CD1c-positive myeloid dendritic cell (primary cell): ENCODE measurements around the gene FER1L5.
"Not testable (repeated sequence)": the region's sequence is repeated elsewhere in the genome, so short reads cannot be mapped to it uniquely, and the experiment has no call there.

Experiments used
- DNase-seq: peaks from one replicate; pipeline ENCODE4 v3.0.0-alpha.2; 2016; ENCODE audit errors: extremely low spot score

FER1L5 gene

GRCh38 chr2:96636551-96637171 is 5.9 kb upstream of the FER1L5 start:
- no peak for DNase-seq

DNA sequence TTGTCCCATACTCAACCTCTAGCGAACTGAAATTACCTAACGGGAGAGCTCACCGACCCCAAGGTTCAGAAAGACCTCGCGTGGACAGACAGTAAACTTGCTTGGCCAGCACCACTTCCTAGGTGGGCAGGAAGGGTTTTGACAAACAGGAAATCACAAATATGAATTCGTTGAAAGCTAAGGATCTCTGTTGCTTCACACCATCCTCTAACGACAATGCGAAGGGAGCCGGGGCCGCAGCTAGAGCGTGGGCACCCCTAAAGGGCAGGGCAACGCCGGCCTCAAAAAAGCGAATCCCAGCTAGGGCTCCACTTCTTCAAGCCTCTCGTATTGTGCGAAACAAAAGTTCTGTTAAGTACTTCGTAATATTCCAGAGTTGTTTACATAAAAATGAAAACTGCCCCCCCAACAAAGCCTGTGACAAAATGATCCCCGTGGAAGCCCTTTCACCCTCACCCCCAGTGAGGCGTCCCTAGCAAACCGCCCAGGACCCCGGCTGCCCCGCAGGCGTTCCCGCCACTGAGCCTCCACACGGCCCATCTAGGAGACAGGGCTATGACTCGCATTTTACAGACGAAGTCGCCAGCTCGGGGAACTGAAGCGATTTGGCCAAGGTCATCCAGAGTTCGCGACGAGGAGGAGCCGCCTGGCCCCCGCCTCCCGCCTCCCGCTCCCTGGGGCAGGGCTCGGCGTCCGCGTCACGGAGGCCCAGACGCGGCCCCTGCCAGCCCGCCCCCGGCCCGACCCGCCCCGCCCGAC is 5.0 kb upstream of the FER1L5 start:
- DNase-seq = peak; percentile 96

DNA sequence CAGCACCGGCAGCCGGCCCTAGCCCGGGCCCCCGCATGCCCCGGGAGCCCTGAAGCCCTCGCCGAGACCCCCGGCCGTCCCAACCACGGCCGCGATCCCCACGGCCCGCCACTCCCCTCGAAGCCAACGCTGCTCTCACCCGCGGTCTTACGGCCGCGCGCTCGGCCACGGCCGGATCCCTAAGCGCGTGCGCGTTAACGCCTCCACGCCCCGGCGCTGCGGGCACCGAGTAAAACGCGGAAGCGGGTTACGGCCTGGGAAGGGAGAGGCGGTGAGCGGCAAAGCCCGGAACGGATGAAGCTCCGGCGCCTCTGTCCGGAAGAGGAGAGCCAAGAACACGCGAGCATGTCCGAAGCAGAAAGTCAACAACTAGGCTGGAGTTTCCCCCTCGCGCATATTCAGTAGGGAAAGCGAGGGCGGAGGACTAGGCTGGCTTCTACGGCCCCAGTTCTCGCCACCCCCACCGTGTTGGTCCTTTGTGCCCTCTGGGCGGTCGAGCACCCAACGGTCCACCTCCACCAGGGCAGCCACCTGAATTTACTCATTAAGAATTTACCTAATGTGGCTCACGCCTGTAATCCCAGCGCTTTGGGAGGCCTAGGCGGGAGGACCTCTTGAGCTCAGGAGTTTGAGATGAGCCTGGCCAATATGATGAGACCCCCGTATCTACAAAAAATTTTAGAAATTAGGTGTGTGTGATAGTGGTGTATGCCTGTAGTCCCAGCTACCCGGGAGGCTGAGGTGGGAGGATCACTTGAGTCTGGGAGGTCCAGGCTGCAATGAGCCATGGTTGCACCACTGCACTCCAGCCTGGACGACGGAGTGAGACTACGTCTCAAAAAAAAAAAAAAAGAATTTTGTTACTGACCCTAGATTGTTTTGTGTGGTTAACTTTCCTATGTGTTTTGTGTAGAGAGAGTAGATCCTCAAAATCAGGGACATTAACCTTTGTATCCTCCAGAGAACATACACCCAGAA is 4.1 kb upstream of the FER1L5 start, which contains the start of gene KANSL3:
Gene KANSL3 (minus strand): TSS at position 169 of the 978 bp plus-strand sequence. CDS start 1,177 bp downstream, outside the sequence.
- DNase-seq = peak; percentile 97

- DNase-seq = no peak
Measured at GRCh38 chr2:96647681-96648080, 5.1 kb downstream of the FER1L5 start.

DNA sequence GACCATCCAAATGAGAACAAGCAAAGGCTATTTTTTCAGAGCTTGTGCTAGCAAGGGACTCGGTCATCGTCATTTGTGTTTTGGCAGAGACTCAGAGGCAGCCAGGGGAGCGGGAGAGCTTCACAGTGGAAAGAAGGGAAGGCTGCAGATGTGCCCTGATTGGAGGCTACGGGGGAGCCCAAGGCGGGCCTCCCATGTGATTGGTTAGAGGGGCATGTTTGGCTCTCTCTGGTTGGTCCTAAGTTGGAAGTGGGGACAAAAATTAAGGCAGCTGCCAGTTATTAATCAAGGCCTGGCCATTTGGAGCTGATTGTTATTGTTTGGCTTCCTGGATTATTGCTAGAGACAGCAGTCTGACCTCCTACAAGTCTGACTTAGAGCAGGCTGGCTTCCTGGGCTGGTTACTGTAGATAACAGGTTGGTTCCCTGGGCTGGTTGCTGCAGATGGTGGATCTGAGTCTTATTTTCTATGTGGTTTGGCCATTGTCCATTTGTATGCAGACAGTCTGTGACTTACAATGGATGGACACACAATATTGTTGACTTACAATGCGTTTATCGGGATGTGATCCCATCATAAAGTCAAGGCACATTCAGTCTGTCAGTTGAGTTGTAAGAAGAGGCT is 5.9 kb downstream of the FER1L5 start:
- no peak for DNase-seq

- DNase-seq = no peak
Measured at GRCh38 chr2:96649342-96649741, 6.8 kb downstream of the FER1L5 start.

GRCh38 chr2:96651793-96652192 is 9.2 kb downstream of the FER1L5 start:
- no peak for DNase-seq

GRCh38 chr2:96654791-96655190 is 12.2 kb downstream of the FER1L5 start:
- peak; percentile 41 for DNase-seq

DNA sequence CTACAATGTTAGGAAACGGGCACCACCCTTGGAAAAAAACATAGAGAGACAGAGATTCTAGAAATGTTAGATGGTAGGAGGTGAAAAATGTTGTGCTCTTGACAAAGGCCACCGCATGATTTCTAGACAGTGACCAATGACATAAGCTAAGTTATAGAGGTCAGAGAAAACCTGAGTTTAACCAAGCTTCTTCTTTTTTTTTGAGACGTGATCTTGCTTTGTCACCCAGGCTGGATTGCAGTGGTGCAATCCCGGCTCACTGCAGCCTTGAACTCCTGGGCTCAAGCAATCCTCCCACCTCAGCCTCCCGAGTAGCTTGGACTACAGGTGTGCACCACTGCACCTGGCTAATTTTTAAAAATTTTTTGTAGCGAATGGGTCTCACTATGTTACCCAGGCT is 13.0 kb downstream of the FER1L5 start:
- peak; percentile 75 for DNase-seq

GRCh38 chr2:96656540-96656939 is 14.0 kb downstream of the FER1L5 start:
- DNase-seq = peak; percentile 51

DNA sequence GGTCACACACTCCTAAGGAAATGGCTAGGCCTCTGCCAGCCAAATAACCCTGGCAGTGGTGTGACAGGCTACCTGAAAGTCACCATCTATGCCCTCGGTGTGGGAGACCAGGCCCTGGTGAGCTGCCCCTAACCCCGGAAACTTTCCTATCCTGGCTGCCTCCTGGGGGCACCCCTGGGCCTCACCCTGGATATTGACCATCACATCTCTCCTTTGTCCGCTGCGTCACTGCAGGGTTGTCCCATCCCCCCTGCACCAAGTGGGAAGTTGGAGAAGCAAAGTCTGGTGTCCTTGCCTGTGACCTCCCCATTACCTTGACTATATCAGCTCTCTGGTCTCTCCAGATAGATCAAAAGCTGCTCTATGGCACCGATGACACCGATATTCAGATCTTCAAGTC is 18.8 kb downstream of the FER1L5 start:
- no peak for DNase-seq

GRCh38 chr2:96662360-96662759 is 19.8 kb downstream of the FER1L5 start:
- no peak for DNase-seq

DNA sequence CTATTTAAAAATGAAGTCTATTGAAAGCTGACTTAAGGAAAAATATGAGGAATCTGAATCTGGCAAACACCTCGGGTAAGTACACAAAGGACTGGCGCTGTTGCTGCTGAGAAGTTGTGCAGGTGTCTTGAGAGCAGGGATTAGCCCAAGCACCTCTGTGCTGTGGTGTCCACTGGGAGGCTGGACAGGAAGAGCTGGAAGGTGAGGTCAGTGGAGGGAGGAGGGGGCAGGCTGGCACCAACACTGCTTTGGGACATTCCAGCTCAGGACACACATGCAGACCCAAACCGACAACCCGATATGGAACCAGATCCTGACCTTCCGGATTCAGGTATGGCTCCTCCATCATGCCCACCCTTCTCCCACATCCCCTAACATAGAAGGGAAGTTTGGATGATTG is 20.6 kb downstream of the FER1L5 start:
- DNase-seq = no peak

- DNase-seq = no peak
Measured at GRCh38 chr2:96663829-96664228, 21.3 kb downstream of the FER1L5 start.

GRCh38 chr2:96664366-96664925 is 21.9 kb downstream of the FER1L5 start:
- peak; percentile 22 for DNase-seq

GRCh38 chr2:96665083-96665569 is 22.6 kb downstream of the FER1L5 start:
- DNase-seq = peak; percentile 80

DNA sequence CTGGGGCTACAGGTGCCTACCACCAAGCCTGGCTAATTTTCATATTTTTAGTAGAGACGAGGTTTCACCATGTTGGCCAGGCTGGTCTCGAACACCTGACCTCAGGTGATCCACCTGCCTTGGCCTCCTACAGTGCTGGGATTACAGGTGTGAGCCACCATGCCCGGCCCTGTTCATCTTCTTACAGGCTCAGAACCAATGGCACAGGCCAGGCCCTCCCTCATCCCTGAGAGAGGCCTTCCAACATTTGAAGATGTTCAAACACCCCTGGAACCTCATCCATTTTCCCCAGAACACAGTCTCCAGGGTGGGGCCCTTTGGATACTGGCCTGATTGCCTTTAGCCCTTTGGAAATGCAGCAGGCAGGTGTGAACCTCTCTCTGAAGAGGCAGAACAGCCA is 23.2 kb downstream of the FER1L5 start:
- DNase-seq = not testable (repeated sequence)

DNA sequence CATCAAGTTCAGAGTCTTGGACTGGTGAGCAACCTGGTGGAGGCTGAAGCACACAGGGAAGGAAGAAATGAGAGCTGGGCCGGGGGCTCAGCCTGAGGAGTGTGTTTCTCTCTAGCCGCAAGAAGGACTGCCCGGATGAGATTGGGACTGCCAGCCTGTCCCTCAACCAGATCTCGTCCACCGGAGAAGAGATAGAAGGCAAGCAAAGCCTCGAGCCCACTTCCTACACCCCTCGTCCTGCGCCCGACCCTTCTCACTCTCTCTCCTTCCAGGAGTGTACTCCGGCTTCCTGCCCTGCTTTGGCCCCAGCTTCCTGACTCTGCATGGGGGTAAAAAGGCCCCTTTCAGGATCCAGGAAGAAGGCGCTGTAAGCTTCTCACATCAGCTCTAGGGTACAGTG is 26.2 kb downstream of the FER1L5 start:
- no peak for DNase-seq

DNA sequence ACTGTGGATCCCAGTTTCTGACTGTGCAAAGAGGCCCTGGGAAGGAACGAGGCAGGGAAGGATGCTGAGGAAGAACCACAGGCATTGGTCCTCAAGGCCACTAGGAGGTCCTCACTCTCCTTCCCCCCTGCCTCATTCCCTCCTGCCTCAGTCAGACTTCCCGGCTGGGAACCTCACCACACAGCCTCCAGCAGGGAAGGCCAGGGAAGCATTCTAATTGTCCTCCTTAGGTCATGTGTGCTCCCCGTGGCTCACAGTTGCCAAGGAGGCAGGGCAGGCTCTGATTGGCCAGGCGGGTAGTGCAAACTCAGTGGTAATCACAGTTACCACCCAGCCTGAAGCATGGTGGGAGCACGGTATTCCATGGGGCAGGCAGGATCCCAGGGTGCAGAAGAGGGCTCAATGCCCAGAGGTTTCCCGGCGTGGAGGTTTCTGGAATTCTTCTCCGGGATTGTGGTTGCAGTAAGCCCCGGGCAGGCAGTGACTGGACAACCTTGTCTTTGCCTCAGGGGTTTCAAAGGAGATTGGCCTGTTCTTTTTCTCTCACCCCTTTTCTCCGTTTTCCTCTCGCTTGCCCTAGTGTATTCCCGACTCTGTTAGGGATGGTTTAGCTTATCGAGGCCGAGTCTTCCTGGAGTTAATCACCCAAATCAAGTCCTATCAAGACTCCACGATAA is 27.1 kb downstream of the FER1L5 start:
- DNase-seq = no peak

DNA sequence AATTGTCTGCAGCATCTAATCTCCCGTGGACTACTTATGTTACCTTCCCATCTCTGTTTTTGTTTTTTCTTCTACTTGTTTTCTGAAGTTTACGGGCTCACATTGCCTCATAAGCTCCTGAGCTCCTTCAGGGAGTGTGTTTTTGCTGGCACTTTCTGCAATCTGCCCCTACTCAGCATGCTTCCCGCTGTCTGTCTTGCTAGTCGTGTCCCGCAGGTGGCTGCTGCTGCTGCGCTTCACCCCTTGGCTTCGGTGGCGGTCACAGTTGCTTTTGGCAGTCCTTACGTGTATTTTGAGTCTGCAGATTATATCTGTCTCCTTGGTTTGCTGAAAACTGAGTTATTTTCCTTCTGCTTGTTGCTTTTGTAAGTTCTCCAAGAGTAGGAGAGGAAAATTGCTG is 37.3 kb downstream of the FER1L5 start:
- DNase-seq = no peak
